Gastrocnemius medialis (tissue), 4 donors: ENCODE measurements around the gene PTCD3. TPM values are rescaled to one million over a fixed set of nuclear protein-coding genes. Genes with fewer than 3 reads are reported as not detected.
A peak's percentile ranks its signal among the peaks of the same experiment; 100 is the strongest.

Experiments used
- ATAC-seq, 2 donors: fragments of 150-250 bp; one replicate each; pipeline ENCODE4 v1.9.1; 2016
- DNase-seq, 2 donors: peaks; one replicate each; pipeline ENCODE4 v3.0.0-alpha.2; 2019
- H3K27ac ChIP-seq, 4 donors: fragments of 200-600 bp; sonication (generic); 1 replicate in 1 of 4; 2 replicates in 3 of 4; pipeline ENCODE4 v1.5.1; 2016 to 2018; ENCODE audit warnings: mild to moderate bottlenecking in 2 of 4, moderate library complexity in 1 of 4
- H3K27me3 ChIP-seq, 3 donors: fragments of 200-600 bp; sonication (generic) in 2 of 3; 1 replicate in 1 of 3; 2 replicates in 2 of 3; pipeline versions ENCODE4 v1.5.1 to v1.6.0; 2016 to 2019; ENCODE audit warnings: mild to moderate bottlenecking in 1 of 3, moderate library complexity in 1 of 3
- H3K36me3 ChIP-seq, 2 donors: fragments of 200-600 bp; sonication (generic) in 1 of 2; one replicate each; pipeline ENCODE4 v1.5.1; 2017 to 2018
- H3K4me1 ChIP-seq, 2 donors: fragments of 200-600 bp; sonication (generic) in 1 of 2; one replicate each; pipeline ENCODE4 v1.5.1; 2016 to 2017; ENCODE audit warnings: mild to moderate bottlenecking in 2 of 2
- H3K4me3 ChIP-seq, 4 donors: fragments of 200-600 bp; sonication (generic) in 3 of 4; 1 replicate in 1 of 4; 2 replicates in 3 of 4; pipeline ENCODE4 v1.5.1; 2016 to 2019; ENCODE audit warnings: mild to moderate bottlenecking in 2 of 4
- H3K9me3 ChIP-seq, 3 donors: fragments of 200-600 bp; sonication (generic) in 2 of 3; 1 replicate in 1 of 3; 2 replicates in 2 of 3; pipeline ENCODE4 v1.5.1; 2016 to 2019
- CTCF ChIP-seq, 5 experiments: fragments of 450-650 bp in 3 of 5; fragments of 200-600 bp in 2 of 5; sonication (generic) in 2 of 5; IDR thresholded peaks in 4 of 5; conservative IDR thresholded peaks in 1 of 5; 1 replicate in 4 of 5; 2 replicates in 1 of 5; pipeline ENCODE4 v1.5.1; 2016 to 2019; ENCODE audit warnings: antibody characterized with exemption in 5 of 5, mild to moderate bottlenecking in 3 of 5, moderate library complexity in 3 of 5
- POLR2A ChIP-seq, 2 donors: fragments of 450-650 bp; IDR thresholded peaks; one replicate each; pipeline ENCODE4 v1.6.1; 2017; ENCODE audit warnings: antibody characterized with exemption in 2 of 2, mild to moderate bottlenecking in 2 of 2, moderate library complexity in 2 of 2
- in situ Hi-C, 4 donors: fragments of 200-750 bp; cut with MboI; loops; one replicate each; pipeline versions ENCODE4 v1.15.0 to v1.8.0; 2017; ENCODE audit warnings: low sequenced_read_pairs in 4 of 4
- intact Hi-C: fragments of 100-400 bp; cut with DNase I; formaldehyde crosslinking; loops from one replicate; pipeline ENCODE4 v1.15.1; 2023; ENCODE audit warnings: low total_unique reads
- total RNA-seq, 4 donors: library from RNA; depleted of rRNA; stranded (reverse); fragments of >200 nt; gene quantifications; one replicate each; pipeline versions ENCODE4 v1.1.0 to v1.2.3, GENCODE V29; 2016

PTCD3 gene
- total RNA-seq, 4 donors from 2014 or later = 55.5 to 111 (median 68.2) TPM

GRCh38 chr2:86068648-86069047, 37.4 kb upstream of the PTCD3 start:
- Histone ChIP-seq H3K36me3 (peaks cover 0 to 41% of the 10 kb centered on the region in 2 donors), H3K4me3 (no peak overlapping the region), H3K27ac (peak overlapping the region; percentile 81 to 91 (median 87)), H3K27me3 (no peaks in the 10 kb centered on the region), H3K9me3 (no peaks in the 10 kb centered on the region), H3K4me1 (peaks cover 33 to 48% of the 10 kb centered on the region in 2 donors)
- intact Hi-C loops (loop anchor here (2.0 to 5.0 kb wide), 2 partner anchors 180 to 326 kb away; partner anchors contain the start of gene ST3GAL5), in situ Hi-C loops (no loop called here)
- ATAC-seq (peak; percentile 11 to 55), DNase-seq (peak in 1 of 2 donors; percentile 36)
- TF ChIP-seq POLR2A (IDR thresholded peaks at IDR 0.05) (no peak), CTCF (IDR thresholded peaks at IDR 0.05 in 4 of 5, conservative IDR thresholded peaks at IDR 0.05 in 1 of 5) (no peak)

DNA sequence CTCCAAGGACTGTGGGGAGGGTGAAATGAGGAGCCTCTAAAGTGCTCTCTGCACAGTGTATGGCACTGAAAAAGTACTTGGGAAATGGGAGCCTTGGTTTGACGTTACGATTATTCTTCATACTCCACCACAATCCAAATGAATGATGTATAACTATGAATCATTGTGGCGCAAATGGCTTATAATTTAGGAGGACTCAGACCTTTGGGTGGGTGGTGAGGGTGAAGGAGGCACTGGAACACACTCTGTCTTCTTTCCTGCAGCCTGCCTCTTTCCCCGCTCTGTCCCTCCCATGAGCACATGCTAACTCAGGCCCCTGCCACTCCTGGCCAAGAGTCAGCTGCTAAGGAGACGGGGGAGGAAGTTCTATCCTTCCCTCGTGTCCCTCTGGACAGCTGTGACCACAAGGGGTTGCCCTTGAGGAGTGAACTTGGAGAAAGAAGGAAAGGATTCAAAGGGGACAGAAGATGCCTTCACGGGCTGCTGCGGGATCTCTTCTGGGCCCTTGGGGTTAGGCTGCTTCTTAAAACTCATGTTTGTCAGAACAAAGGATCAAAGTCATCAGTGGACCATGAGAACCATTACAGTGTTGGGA, 36.8 kb upstream of the PTCD3 start:
- DNase-seq = peak in 1 of 2 donors; percentile 45
- no peak for TF ChIP-seq CTCF (IDR thresholded peaks at IDR 0.05 in 4 of 5, conservative IDR thresholded peaks at IDR 0.05 in 1 of 5)
- no peak for TF ChIP-seq POLR2A (IDR thresholded peaks at IDR 0.05)
- peak in 1 of 2 donors; percentile 1 for ATAC-seq

DNA sequence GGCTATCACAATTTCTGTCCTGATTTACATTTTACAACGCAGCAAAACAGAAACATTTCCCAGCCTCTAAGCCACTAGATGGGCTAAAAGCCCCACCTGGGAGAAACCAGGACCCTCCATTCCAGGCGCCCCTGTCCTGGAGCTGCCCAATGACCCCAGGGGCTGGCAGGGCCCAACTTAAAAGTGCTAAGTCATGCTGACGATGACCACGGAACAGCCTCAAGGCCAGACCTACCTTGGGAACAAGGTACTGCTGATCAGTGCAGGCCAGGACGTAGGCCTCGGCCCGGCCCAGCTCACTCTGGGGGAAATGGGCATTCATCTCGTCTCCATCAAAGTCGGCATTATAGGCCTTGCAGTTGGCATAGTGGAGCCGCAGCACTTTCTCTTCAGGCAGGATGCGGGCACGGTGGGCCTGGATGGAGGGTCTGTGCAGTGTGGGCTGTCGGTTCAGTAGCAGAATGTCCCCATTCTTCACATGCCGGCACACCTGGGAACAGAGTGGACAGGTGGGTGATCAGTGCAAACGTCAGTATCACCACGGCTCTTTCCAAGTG, 36.2 kb upstream of the PTCD3 start:
- Histone ChIP-seq H3K9me3 (no peaks in the 10 kb centered on the region), H3K4me3 (no peak overlapping the region), H3K4me1 (peaks cover 33 to 48% of the 10 kb centered on the region in 2 donors), H3K27me3 (no peaks in the 10 kb centered on the region), H3K27ac (peak overlapping the region; percentile 81 to 91 (median 87)), H3K36me3 (peaks cover 0 to 42% of the 10 kb centered on the region in 2 donors)
- no peak for DNase-seq
- in situ Hi-C loops = loop anchor here in 1 of 4 donors (5.0 kb wide), 1 partner anchor 183 kb away; the partner anchor contains the start of gene ST3GAL5
- no peak for ATAC-seq
- TF ChIP-seq POLR2A (IDR thresholded peaks at IDR 0.05) = no peak
- TF ChIP-seq CTCF (IDR thresholded peaks at IDR 0.05 in 4 of 5, conservative IDR thresholded peaks at IDR 0.05 in 1 of 5) = no peak
- intact Hi-C loops = loop anchor here (2.0 to 10.0 kb wide), 3 partner anchors 181 to 435 kb away; partner anchors contain the start of gene ST3GAL5

More for the DNA sequence above, 36.8 kb upstream of the PTCD3 start:
- H3K4me3 ChIP-seq = no peak overlapping the region
- H3K4me1 ChIP-seq = peaks cover 33 to 48% of the 10 kb centered on the region in 2 donors
- H3K9me3 ChIP-seq = no peaks in the 10 kb centered on the region
- in situ Hi-C loops (no loop called here), intact Hi-C loops (loop anchor here (2.0 to 5.0 kb wide), 2 partner anchors 180 to 327 kb away; partner anchors contain the start of gene ST3GAL5)
- peak overlapping the region; percentile 81 to 91 (median 87) for H3K27ac ChIP-seq
- peaks cover 0 to 41% of the 10 kb centered on the region in 2 donors for H3K36me3 ChIP-seq
- H3K27me3 ChIP-seq = no peaks in the 10 kb centered on the region

- Histone ChIP-seq H3K27me3 (no peaks in the 10 kb centered on the region), H3K36me3 (peaks cover 0 to 45% of the 10 kb centered on the region in 2 donors), H3K27ac (peak overlapping the region; percentile 81 to 91 (median 87)), H3K9me3 (no peaks in the 10 kb centered on the region), H3K4me3 (no peak overlapping the region), H3K4me1 (peaks cover 33 to 47% of the 10 kb centered on the region in 2 donors)
- DNase-seq (no peak), ATAC-seq (no peak)
- TF ChIP-seq POLR2A (IDR thresholded peaks at IDR 0.05) = no peak
- TF ChIP-seq CTCF (IDR thresholded peaks at IDR 0.05 in 4 of 5, conservative IDR thresholded peaks at IDR 0.05 in 1 of 5) = no peak
- in situ Hi-C loops = loop anchor here in 1 of 4 donors (5.0 kb wide), 1 partner anchor 184 kb away; the partner anchor contains the start of gene ST3GAL5
- intact Hi-C loops = loop anchor here (10.0 kb wide), 1 partner anchor 436 kb away; no protein-coding TSS in a partner anchor
These were observed 35.2 kb upstream of the PTCD3 start for GRCh38 chr2:86070868-86071267.
